GM23338 (cell line): Measurements from ENCODE around the gene SDC3. TPM values are rescaled to one million over a fixed set of nuclear protein-coding genes. Genes with fewer than 3 reads are reported as not detected.

Experiments
- ATAC-seq: fragments of 200-7000 bp; cut with Tn5 transposase; 3 replicates; pipeline ENCODE4 v1.9.1; 2020
- DNase-seq: peaks from one replicate; pipeline ENCODE4 v3.0.0-alpha.2; 2015; ENCODE audit warnings: low spot score
- H2AFZ ChIP-seq: fragments of 200-600 bp; sonication (generic); 2 replicates; pipeline ENCODE4 v1.8.0; 2016; ENCODE audit warnings: antibody characterized with exemption, mild to moderate bottlenecking, moderate library complexity
- H3F3A ChIP-seq: fragments of 200-600 bp; sonication (generic); replicated peaks from 2 replicates; pipeline ENCODE4 v1.8.0; 2017; ENCODE audit warnings: antibody characterized with exemption, mixed run types, low read depth
- H3K27ac ChIP-seq: fragments of 200-600 bp; sonication (generic); 2 replicates; pipeline ENCODE4 v1.6.1; 2016; ENCODE audit warnings: low read depth
- H3K27me3 ChIP-seq: fragments of 200-600 bp; sonication (generic); 2 replicates; pipeline ENCODE4 v1.8.0; 2016; ENCODE audit warnings: mild to moderate bottlenecking, mixed run types, moderate library complexity; ENCODE audit not compliant: insufficient read depth
- H3K36me3 ChIP-seq: fragments of 200-600 bp; sonication (generic); 2 replicates; pipeline ENCODE4 v1.8.0; 2016; ENCODE audit warnings: mild to moderate bottlenecking; ENCODE audit not compliant: insufficient read depth
- H3K4me1 ChIP-seq: fragments of 200-600 bp; sonication (generic); 2 replicates; pipeline ENCODE4 v1.8.0; 2016; ENCODE audit warnings: mild to moderate bottlenecking, moderate library complexity; ENCODE audit not compliant: insufficient read depth
- H3K4me2 ChIP-seq: fragments of 200-600 bp; sonication (generic); 2 replicates; pipeline ENCODE4 v1.7.1; 2017; ENCODE audit warnings: mixed run types
- H3K4me3 ChIP-seq: fragments of 200-600 bp; sonication (generic); 2 replicates; pipeline ENCODE4 v1.6.1; 2016; ENCODE audit warnings: mixed run types
- H3K79me2 ChIP-seq: fragments of 200-600 bp; sonication (generic); replicated peaks from 2 replicates; pipeline ENCODE4 v1.8.0; 2017; ENCODE audit warnings: mild to moderate bottlenecking; ENCODE audit not compliant: insufficient read depth
- H3K9me2 ChIP-seq: fragments of 200-600 bp; sonication (generic); 2 replicates; pipeline ENCODE4 v1.8.0; 2017; ENCODE audit not compliant: insufficient read depth
- H4K20me1 ChIP-seq: fragments of 200-600 bp; sonication (generic); replicated peaks from 2 replicates; pipeline ENCODE4 v1.8.0; 2017; ENCODE audit warnings: mild to moderate bottlenecking; ENCODE audit not compliant: insufficient read depth
- H3K27ac Mint-ChIP-seq: 2 replicates; pipeline ENCODE4 v1.8.0; 2020; ENCODE audit warnings: inconsistent platforms, mild to moderate bottlenecking, moderate library complexity, mixed read lengths
- H3K27me3 Mint-ChIP-seq: 3 replicates; pipeline ENCODE4 v1.8.0; 2022; ENCODE audit warnings: low read depth, mild to moderate bottlenecking, moderate library complexity, mixed read lengths, inconsistent platforms; ENCODE audit not compliant: insufficient read depth, poor library complexity
- H3K36me3 Mint-ChIP-seq: 3 replicates; pipeline ENCODE4 v1.8.0; 2021; ENCODE audit warnings: low read depth, mild to moderate bottlenecking, inconsistent platforms, moderate library complexity, mixed read lengths
- H3K4me1 Mint-ChIP-seq: 3 replicates; pipeline ENCODE4 v1.8.0; 2020; ENCODE audit warnings: mild to moderate bottlenecking, inconsistent platforms, mixed read lengths
- H3K4me3 Mint-ChIP-seq: 3 replicates; pipeline ENCODE4 v1.8.0; 2021; ENCODE audit warnings: moderate library complexity, mild to moderate bottlenecking, inconsistent platforms, mixed read lengths
- H3K9me3 Mint-ChIP-seq: 3 replicates; pipeline ENCODE4 v1.8.0; 2020; ENCODE audit warnings: moderate library complexity, mild to moderate bottlenecking, inconsistent platforms, mixed read lengths
- CREB1 ChIP-seq: fragments of 250-450 bp; sonication (Bioruptor Pico); IDR thresholded peaks from 2 replicates; pipeline ENCODE4 v1.5.0; 2020; ENCODE audit warnings: low read depth, mild to moderate bottlenecking, moderate library complexity
- EZH2 ChIP-seq: fragments of 200-600 bp; sonication (generic); IDR thresholded peaks from one replicate; pipeline ENCODE4 v1.8.0; 2017; ENCODE audit warnings: antibody characterized with exemption, mild to moderate bottlenecking, low read depth; ENCODE audit not compliant: unreplicated experiment
- EZH2phosphoT487 ChIP-seq: fragments of 200-600 bp; sonication (generic); IDR thresholded peaks from one replicate; pipeline ENCODE4 v1.8.1; 2018; ENCODE audit warnings: antibody characterized with exemption; ENCODE audit not compliant: unreplicated experiment
- JUNB ChIP-seq: IDR thresholded peaks from one replicate; pipeline ENCODE4 v1.6.1; 2016; ENCODE audit warnings: antibody characterized with exemption; ENCODE audit not compliant: unreplicated experiment
- NANOG ChIP-seq: IDR thresholded peaks from 2 replicates; pipeline ENCODE4 v1.6.1; 2016; ENCODE audit warnings: antibody characterized with exemption, borderline replicate concordance
- POLR2AphosphoS5 ChIP-seq: IDR thresholded peaks from 2 replicates; pipeline ENCODE4 v1.6.1; 2016; ENCODE audit warnings: antibody characterized with exemption, low read depth
- STAT1 ChIP-seq: IDR thresholded peaks from one replicate; pipeline ENCODE4 v1.6.1; 2016; ENCODE audit warnings: antibody characterized with exemption; ENCODE audit not compliant: unreplicated experiment
- ZNF114 ChIP-seq: fragments of 250-450 bp; sonication (Bioruptor Pico); IDR thresholded peaks from 2 replicates; pipeline ENCODE4 v1.5.0; 2020; ENCODE audit warnings: mild to moderate bottlenecking, moderate library complexity
- ZNF331 ChIP-seq: fragments of 250-450 bp; sonication (Bioruptor Pico); IDR thresholded peaks from 2 replicates; pipeline ENCODE4 v1.5.0; 2020; ENCODE audit warnings: low read depth, mild to moderate bottlenecking, moderate library complexity
- polyA plus RNA-seq: library from polyadenylated mRNA; unstranded; fragments of >200 nt; fragmentation: Nextera tagmentation; extraction: Ambion mirVana; gene quantifications from 2 replicates; pipeline ENCODE4 v1.2.1, GENCODE V29; 2016
- total RNA-seq: library from RNA; depleted of rRNA; stranded (reverse); fragments of >200 nt; shearing (Covaris generic); gene quantifications from 2 replicates; pipeline ENCODE4 v1.2.3, GENCODE V29; 2014
- TF ChIP-seq, protein P1 (sequence below): IDR thresholded peaks from one replicate; pipeline ENCODE4 v1.6.1; 2018; ENCODE audit warnings: antibody characterized with exemption; ENCODE audit not compliant: unreplicated experiment
- TF ChIP-seq, protein P2 (sequence below), 2 experiments: fragments of 200-600 bp in 1 of 2; sonication (generic) in 1 of 2; conservative IDR thresholded peaks; 2 replicates each; pipeline versions ENCODE4 v1.5.1 to v1.6.1; 2016 to 2017; ENCODE audit warnings: antibody characterized with exemption in 2 of 2, low read depth in 2 of 2, mild to moderate bottlenecking in 2 of 2, moderate library complexity in 1 of 2
- TF ChIP-seq, protein P3 (sequence below): fragments of 250-450 bp; sonication (Bioruptor Pico); IDR thresholded peaks from 2 replicates; pipeline ENCODE4 v1.5.0; 2020; ENCODE audit warnings: mild to moderate bottlenecking, moderate library complexity
- TF ChIP-seq, protein P4 (sequence below): IDR thresholded peaks from 2 replicates; pipeline ENCODE4 v1.6.1; 2016; ENCODE audit warnings: antibody characterized with exemption

Gene SDC3
- total and polyA plus RNA-seq, 2 experiments from 2014 or later: 5.2 to 29.7 TPM

GRCh38 chr1:30839827-30840359 is 68.7 kb downstream of the SDC3 start:
- Mint-ChIP-seq H3K4me3 (no peak overlapping the region), H3K4me1 (peaks cover 27% of the 10 kb centered on the region), H3K27me3 (peaks cover 8% of the 10 kb centered on the region), H3K9me3 (no peaks in the 10 kb centered on the region), H3K36me3 (no peaks in the 10 kb centered on the region), H3K27ac (no peak overlapping the region)
- Histone ChIP-seq H3K4me1 (peaks cover 20% of the 10 kb centered on the region), H3F3A (no peaks in the 10 kb centered on the region), H3K9me2 (peaks cover 8% of the 10 kb centered on the region), H3K27ac (no peak overlapping the region), H3K36me3 (no peaks in the 10 kb centered on the region), H3K4me2 (no peak overlapping the region), H3K4me3 (no peak overlapping the region), H2AFZ (no peak overlapping the region), H3K27me3 (no peaks in the 10 kb centered on the region), H3K79me2 (no peaks in the 10 kb centered on the region), H4K20me1 (no peaks in the 10 kb centered on the region)
- DNase-seq: no peak
- no peak for ATAC-seq
- TF ChIP-seq JUNB (no peak), ZNF331 (no peak), EZH2 (no peak), ZNF114 (CRISPR knock-in tag) (no peak), STAT1 (no peak), EZH2phosphoT487 (no peak), POLR2AphosphoS5 (no peak), CREB1 (CRISPR knock-in tag) (no peak), NANOG (no peak)
- TF ChIP-seq, protein P1, sequence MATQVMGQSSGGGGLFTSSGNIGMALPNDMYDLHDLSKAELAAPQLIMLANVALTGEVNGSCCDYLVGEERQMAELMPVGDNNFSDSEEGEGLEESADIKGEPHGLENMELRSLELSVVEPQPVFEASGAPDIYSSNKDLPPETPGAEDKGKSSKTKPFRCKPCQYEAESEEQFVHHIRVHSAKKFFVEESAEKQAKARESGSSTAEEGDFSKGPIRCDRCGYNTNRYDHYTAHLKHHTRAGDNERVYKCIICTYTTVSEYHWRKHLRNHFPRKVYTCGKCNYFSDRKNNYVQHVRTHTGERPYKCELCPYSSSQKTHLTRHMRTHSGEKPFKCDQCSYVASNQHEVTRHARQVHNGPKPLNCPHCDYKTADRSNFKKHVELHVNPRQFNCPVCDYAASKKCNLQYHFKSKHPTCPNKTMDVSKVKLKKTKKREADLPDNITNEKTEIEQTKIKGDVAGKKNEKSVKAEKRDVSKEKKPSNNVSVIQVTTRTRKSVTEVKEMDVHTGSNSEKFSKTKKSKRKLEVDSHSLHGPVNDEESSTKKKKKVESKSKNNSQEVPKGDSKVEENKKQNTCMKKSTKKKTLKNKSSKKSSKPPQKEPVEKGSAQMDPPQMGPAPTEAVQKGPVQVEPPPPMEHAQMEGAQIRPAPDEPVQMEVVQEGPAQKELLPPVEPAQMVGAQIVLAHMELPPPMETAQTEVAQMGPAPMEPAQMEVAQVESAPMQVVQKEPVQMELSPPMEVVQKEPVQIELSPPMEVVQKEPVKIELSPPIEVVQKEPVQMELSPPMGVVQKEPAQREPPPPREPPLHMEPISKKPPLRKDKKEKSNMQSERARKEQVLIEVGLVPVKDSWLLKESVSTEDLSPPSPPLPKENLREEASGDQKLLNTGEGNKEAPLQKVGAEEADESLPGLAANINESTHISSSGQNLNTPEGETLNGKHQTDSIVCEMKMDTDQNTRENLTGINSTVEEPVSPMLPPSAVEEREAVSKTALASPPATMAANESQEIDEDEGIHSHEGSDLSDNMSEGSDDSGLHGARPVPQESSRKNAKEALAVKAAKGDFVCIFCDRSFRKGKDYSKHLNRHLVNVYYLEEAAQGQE: no peak
- TF ChIP-seq, protein P2, sequence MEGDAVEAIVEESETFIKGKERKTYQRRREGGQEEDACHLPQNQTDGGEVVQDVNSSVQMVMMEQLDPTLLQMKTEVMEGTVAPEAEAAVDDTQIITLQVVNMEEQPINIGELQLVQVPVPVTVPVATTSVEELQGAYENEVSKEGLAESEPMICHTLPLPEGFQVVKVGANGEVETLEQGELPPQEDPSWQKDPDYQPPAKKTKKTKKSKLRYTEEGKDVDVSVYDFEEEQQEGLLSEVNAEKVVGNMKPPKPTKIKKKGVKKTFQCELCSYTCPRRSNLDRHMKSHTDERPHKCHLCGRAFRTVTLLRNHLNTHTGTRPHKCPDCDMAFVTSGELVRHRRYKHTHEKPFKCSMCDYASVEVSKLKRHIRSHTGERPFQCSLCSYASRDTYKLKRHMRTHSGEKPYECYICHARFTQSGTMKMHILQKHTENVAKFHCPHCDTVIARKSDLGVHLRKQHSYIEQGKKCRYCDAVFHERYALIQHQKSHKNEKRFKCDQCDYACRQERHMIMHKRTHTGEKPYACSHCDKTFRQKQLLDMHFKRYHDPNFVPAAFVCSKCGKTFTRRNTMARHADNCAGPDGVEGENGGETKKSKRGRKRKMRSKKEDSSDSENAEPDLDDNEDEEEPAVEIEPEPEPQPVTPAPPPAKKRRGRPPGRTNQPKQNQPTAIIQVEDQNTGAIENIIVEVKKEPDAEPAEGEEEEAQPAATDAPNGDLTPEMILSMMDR (conservative IDR thresholded peaks at IDR 0.05; ENCODE audit: low read depth in 2 of 2): no peak
- TF ChIP-seq, protein P3, sequence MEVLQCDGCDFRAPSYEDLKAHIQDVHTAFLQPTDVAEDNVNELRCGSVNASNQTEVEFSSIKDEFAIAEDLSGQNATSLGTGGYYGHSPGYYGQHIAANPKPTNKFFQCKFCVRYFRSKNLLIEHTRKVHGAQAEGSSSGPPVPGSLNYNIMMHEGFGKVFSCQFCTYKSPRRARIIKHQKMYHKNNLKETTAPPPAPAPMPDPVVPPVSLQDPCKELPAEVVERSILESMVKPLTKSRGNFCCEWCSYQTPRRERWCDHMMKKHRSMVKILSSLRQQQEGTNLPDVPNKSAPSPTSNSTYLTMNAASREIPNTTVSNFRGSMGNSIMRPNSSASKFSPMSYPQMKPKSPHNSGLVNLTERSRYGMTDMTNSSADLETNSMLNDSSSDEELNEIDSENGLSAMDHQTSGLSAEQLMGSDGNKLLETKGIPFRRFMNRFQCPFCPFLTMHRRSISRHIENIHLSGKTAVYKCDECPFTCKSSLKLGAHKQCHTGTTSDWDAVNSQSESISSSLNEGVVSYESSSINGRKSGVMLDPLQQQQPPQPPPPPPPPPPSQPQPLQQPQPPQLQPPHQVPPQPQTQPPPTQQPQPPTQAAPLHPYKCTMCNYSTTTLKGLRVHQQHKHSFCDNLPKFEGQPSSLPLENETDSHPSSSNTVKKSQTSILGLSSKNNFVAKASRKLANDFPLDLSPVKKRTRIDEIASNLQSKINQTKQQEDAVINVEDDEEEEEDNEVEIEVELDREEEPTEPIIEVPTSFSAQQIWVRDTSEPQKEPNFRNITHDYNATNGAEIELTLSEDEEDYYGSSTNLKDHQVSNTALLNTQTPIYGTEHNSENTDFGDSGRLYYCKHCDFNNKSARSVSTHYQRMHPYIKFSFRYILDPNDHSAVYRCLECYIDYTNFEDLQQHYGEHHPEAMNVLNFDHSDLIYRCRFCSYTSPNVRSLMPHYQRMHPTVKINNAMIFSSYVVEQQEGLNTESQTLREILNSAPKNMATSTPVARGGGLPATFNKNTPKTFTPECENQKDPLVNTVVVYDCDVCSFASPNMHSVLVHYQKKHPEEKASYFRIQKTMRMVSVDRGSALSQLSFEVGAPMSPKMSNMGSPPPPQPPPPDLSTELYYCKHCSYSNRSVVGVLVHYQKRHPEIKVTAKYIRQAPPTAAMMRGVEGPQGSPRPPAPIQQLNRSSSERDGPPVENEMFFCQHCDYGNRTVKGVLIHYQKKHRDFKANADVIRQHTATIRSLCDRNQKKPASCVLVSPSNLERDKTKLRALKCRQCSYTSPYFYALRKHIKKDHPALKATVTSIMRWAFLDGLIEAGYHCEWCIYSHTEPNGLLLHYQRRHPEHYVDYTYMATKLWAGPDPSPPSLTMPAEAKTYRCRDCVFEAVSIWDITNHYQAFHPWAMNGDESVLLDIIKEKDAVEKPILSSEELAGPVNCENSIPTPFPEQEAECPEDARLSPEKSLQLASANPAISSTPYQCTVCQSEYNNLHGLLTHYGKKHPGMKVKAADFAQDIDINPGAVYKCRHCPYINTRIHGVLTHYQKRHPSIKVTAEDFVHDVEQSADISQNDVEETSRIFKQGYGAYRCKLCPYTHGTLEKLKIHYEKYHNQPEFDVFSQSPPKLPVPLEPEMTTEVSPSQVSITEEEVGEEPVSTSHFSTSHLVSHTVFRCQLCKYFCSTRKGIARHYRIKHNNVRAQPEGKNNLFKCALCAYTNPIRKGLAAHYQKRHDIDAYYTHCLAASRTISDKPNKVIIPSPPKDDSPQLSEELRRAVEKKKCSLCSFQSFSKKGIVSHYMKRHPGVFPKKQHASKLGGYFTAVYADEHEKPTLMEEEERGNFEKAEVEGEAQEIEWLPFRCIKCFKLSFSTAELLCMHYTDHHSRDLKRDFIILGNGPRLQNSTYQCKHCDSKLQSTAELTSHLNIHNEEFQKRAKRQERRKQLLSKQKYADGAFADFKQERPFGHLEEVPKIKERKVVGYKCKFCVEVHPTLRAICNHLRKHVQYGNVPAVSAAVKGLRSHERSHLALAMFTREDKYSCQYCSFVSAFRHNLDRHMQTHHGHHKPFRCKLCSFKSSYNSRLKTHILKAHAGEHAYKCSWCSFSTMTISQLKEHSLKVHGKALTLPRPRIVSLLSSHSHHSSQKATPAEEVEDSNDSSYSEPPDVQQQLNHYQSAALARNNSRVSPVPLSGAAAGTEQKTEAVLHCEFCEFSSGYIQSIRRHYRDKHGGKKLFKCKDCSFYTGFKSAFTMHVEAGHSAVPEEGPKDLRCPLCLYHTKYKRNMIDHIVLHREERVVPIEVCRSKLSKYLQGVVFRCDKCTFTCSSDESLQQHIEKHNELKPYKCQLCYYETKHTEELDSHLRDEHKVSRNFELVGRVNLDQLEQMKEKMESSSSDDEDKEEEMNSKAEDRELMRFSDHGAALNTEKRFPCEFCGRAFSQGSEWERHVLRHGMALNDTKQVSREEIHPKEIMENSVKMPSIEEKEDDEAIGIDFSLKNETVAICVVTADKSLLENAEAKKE (CRISPR knock-in tag): no peak
- TF ChIP-seq, protein P4, sequence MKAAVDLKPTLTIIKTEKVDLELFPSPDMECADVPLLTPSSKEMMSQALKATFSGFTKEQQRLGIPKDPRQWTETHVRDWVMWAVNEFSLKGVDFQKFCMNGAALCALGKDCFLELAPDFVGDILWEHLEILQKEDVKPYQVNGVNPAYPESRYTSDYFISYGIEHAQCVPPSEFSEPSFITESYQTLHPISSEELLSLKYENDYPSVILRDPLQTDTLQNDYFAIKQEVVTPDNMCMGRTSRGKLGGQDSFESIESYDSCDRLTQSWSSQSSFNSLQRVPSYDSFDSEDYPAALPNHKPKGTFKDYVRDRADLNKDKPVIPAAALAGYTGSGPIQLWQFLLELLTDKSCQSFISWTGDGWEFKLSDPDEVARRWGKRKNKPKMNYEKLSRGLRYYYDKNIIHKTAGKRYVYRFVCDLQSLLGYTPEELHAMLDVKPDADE: no peak
